C4-2B (cell line): Measurements from ENCODE around the gene DTX4.
A peak's percentile ranks its signal among the peaks of the same experiment; 100 is the strongest.

ENCODE experiments used
- H3K27ac ChIP-seq: fragments of 450-650 bp; 2 replicates; pipeline ENCODE4 v1.5.1; 2017
- CTCF ChIP-seq: fragments of 450-650 bp; conservative IDR thresholded peaks from 2 replicates; pipeline ENCODE4 v1.5.1; 2017; ENCODE audit warnings: mild to moderate bottlenecking
- ZFX ChIP-seq: fragments of 450-650 bp; IDR thresholded peaks from 2 replicates; pipeline ENCODE4 v1.6.1; 2017

The DTX4 gene

GRCh38 chr11:59195586-59195985 is 23.7 kb downstream of the DTX4 start:
- TF ChIP-seq CTCF (no peak), ZFX (no peak)
- no peak overlapping the region for H3K27ac ChIP-seq

GRCh38 chr11:59196777-59197176 is 24.8 kb downstream of the DTX4 start:
- TF ChIP-seq CTCF (no peak), ZFX (no peak)
- H3K27ac ChIP-seq = no peak overlapping the region

GRCh38 chr11:59197991-59198390 is 26.1 kb downstream of the DTX4 start:
- TF ChIP-seq ZFX = no peak
- no peak for TF ChIP-seq CTCF
- no peak overlapping the region for H3K27ac ChIP-seq

- TF ChIP-seq ZFX = no peak
- no peak overlapping the region for H3K27ac ChIP-seq
Measured at GRCh38 chr11:59198726-59199125, 26.8 kb downstream of the DTX4 start.

- no peak overlapping the region for H3K27ac ChIP-seq
- TF ChIP-seq CTCF = no peak
- TF ChIP-seq ZFX = no peak
Measured at GRCh38 chr11:59199546-59200422, 27.9 kb downstream of the DTX4 start.

- no peak overlapping the region for H3K27ac ChIP-seq
- TF ChIP-seq ZFX = no peak
- TF ChIP-seq CTCF = no peak
Measured at GRCh38 chr11:59200423-59200746, 28.5 kb downstream of the DTX4 start.

GRCh38 chr11:59201353-59201752 is 29.4 kb downstream of the DTX4 start:
- H3K27ac ChIP-seq = no peak overlapping the region
- TF ChIP-seq CTCF (peak; percentile 44), ZFX (no peak)

- TF ChIP-seq ZFX (no peak), CTCF (no peak)
- H3K27ac ChIP-seq = no peak overlapping the region
Measured at GRCh38 chr11:59204746-59205145, 32.8 kb downstream of the DTX4 start.
